Right cardiac atrium (tissue), 5 donors: ENCODE data around the gene CCNI. TPM values are rescaled to one million over a fixed set of nuclear protein-coding genes. Genes with fewer than 3 reads are reported as not detected.
A peak's percentile ranks its signal among the peaks of the same experiment; 100 is the strongest.
"Not testable (repeated sequence)": the region's sequence is repeated elsewhere in the genome, so short reads cannot be mapped to it uniquely, and the experiment has no call there.

Source experiments
- ATAC-seq, 2 donors: fragments of 200-7000 bp; cut with Tn5 transposase; one replicate each; pipeline versions ENCODE4 v1.8.0 to v1.9.1; 2020; ENCODE audit warnings: moderate library complexity in 2 of 2, mild to moderate bottlenecking in 1 of 2
- DNase-seq, 3 donors: peaks; one replicate each; pipeline ENCODE4 v3.0.0-alpha.2; 2020
- H3K27ac ChIP-seq: one replicate; pipeline ENCODE4 v1.5.1; 2013; ENCODE audit warnings: mild to moderate bottlenecking, low read length, control low read depth, moderate library complexity
- H3K27me3 ChIP-seq: one replicate; pipeline ENCODE4 v1.6.1; 2013; ENCODE audit not compliant: control insufficient read depth, insufficient read depth
- H3K4me1 ChIP-seq: one replicate; pipeline ENCODE4 v1.6.1; 2013; ENCODE audit warnings: low read length; ENCODE audit not compliant: control insufficient read depth, insufficient read depth
- H3K4me3 ChIP-seq: one replicate; pipeline ENCODE4 v1.5.1; 2013; ENCODE audit warnings: low read length, control low read depth
- H3K9me3 ChIP-seq: one replicate; pipeline ENCODE4 v1.6.1; 2013; ENCODE audit warnings: low read length; ENCODE audit not compliant: control insufficient read depth
- WGBS: extraction: QIAGEN DNeasy Blood & Tissue Kit; methylation state at CpG from one replicate; pipeline ENCODE4 v1.1.7; 2013; 5-methylcytosine and 5-hydroxymethylcytosine counted together
- intact Hi-C, 4 donors: fragments of 100-400 bp; cut with DNase I; formaldehyde crosslinking; loops; one replicate each; pipeline versions ENCODE4 v1.11.0 to v1.14.0; 2022 to 2023
- polyA plus RNA-seq: library from polyadenylated mRNA; stranded (reverse); fragments of 200-250 nt; gene quantifications from one replicate; pipeline ENCODE4 v1.2.3, GENCODE V29; 2013
- total RNA-seq, 4 donors: library from RNA; stranded (reverse); fragmentation: NEBNext Ultra II Directional; extraction: Animal tissue kit (Norgen Biotek cat#: 25700); gene quantifications; one replicate each; pipeline ENCODE4 v1.2.1, GENCODE V29; 2021
- donor health status: healthy with polysubstance abuse.
- donor health status: DM: no; HTN: yes; CAD: no.
- donor health status: DM: no; HTN: no; CAD: no.
- donor health status: DM: no; HTN: yes; CAD: no; lungs with severe emphysema.
- donor health status: DM: yes; HTN: yes; CAD: no.

Gene CCNI
- total and polyA plus RNA-seq, 5 donors, result 146 to 338 (median 318) TPM

DNA sequence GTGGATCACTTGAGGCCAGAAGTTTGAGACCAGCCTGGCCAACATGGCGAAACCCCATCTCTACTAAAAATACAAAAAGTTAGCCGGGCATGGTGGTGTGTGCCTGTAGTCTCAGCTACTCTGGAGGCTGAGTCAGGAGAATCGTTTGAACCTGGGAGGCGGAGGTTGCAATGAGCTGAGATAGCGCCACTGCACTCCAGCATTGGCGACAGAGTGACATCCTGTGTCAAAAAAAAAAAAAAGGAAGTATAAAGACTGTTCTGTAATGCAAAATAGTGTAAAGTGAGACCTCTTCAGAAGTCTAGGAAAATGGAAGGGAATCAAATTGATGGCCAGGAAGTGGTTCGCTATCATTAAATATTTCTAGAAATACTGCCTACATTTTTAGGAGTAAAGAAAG, 5.0 kb upstream of the CCNI start:
- H3K4me3 ChIP-seq, DNase-seq, intact Hi-C loops, H3K27me3 ChIP-seq, H3K9me3 ChIP-seq, ATAC-seq, H3K4me1 ChIP-seq, H3K27ac ChIP-seq: not testable (repeated sequence)
- 79% methylated on average over 7 of the region's 7 CpGs for WGBS

DNA sequence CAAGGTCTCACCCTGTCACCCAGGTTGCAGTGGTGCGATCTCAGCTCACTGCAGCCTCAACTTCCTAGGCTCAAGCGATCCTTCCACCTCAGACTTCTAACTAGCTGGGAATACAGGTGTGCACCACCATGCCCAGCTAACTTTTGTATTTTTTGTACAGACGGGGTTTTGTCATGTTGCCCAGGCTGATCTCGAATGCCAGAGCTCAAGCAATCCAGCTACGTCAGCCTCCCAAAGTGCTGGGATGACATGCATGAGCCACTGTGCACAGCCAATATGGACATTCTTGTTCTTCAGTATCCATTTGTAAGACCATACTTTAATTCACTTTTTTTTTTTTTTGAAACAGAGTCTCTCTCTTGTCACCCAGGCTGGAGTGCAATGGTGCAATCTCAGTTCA, 3.5 kb upstream of the CCNI start:
- Histone ChIP-seq H3K4me3 (no peak overlapping the region), H3K27me3 (no peaks in the 10 kb centered on the region), H3K9me3 (no peaks in the 10 kb centered on the region), H3K27ac (no peak overlapping the region), H3K4me1 (no peaks in the 10 kb centered on the region)
- ATAC-seq (no peak), DNase-seq (no peak)
- WGBS, result 81% methylated on average over 5 of the region's 5 CpGs
- intact Hi-C loops, result loop anchor here in 2 of 4 donors (10.0 kb wide), 1 partner anchor 76 kb away; the partner anchor contains the start of gene CCNG2 (in 2 of the 2)

DNA sequence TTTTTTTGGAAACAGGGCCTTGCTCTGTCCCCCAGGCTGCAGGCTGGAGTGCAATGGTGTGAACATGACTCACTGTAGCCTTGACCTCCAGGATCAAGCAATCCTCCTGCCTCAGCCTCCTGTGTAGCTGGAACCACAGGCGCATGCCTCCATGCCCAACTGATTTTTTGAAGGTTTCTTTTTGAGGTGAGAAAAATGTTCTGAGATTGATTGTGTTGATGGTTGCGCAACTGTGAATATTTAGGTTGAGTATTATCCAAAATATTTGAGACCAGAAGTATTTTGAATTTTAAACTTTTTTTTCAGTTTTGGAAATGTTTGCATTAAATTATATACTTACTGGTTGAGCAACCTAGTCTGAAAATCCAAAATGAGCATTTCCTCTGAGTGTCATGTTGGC, 2.6 kb upstream of the CCNI start:
- intact Hi-C loops, result loop anchor here in 2 of 4 donors (10.0 kb wide), 1 partner anchor 76 kb away; the partner anchor contains the start of gene CCNG2 (in 2 of the 2)
- H3K9me3 ChIP-seq, result no peaks in the 10 kb centered on the region
- ATAC-seq, result no peak
- no peak for DNase-seq
- no peaks in the 10 kb centered on the region for H3K4me1 ChIP-seq
- H3K4me3 ChIP-seq, result no peak overlapping the region
- H3K27me3 ChIP-seq, result no peaks in the 10 kb centered on the region
- 98% methylated on average over 2 of the region's 2 CpGs for WGBS
- no peak overlapping the region for H3K27ac ChIP-seq

- no peaks in the 10 kb centered on the region for H3K4me1 ChIP-seq
- H3K4me3 ChIP-seq, result peak overlapping the region; percentile 97
- no peak for ATAC-seq
- no peak overlapping the region for H3K27ac ChIP-seq
- intact Hi-C loops, result loop anchor here in 2 of 4 donors (10.0 kb wide), 1 partner anchor 78 kb away; the partner anchor contains the start of gene CCNG2 (in 2 of the 2)
- H3K27me3 ChIP-seq, result no peaks in the 10 kb centered on the region
- H3K9me3 ChIP-seq, result no peaks in the 10 kb centered on the region
- DNase-seq, result no peak
- 82% methylated on average over 10 of the region's 10 CpGs for WGBS
These were observed 1.3 kb upstream of the CCNI start for GRCh38 chr4:77076889-77077635.

DNA sequence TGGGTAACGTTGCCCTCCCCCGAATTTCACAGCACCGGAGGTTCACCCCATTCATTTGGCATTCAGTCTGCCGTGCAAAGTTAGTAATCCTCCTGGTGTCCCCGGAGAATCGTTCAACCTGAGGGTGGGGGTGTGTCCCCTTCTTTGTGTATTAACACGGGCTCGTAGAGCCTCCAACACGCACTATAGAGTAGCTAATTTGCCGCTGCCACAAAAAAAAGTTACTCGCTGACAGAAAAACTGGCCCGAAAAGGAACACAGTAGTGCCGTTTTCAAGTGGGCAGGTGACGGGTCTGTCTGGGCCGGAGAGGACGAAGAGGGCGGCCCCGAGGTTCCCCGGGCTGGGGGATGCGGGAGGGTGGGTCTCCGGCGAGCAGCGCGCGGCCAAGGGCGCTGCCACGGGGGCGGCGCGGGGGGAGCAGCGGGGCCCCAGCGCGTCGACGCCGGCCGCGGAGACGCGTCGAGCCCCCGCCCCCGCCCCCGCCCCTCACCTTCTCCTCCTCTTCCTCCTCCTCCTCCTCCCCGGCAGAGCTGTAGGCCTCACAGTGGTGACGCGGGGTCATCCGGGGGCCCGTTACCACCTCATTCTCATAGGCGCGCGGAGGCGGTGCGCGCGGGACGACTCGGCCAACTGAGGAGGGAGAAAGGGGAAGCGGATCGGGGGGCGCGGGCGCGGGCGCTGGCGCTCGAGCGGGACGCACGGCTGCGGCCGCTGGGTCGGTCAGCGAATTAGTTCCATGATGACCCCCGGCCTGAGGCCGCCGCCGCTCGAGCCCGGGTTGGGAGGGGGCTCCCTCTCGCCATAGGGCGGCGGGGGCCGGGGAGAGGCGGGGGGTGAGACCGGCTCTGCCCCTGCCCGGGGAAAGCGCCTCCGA, 571 bp downstream of the CCNI start:
- intact Hi-C loops, result loop anchor here in 2 of 4 donors (10.0 kb wide), 1 partner anchor 80 kb away; the partner anchor contains the start of gene CCNG2 (in 2 of the 2)
- Histone ChIP-seq H3K9me3 (no peaks in the 10 kb centered on the region), H3K27me3 (no peaks in the 10 kb centered on the region), H3K4me1 (no peaks in the 10 kb centered on the region), H3K27ac (peak overlapping the region; percentile 91), H3K4me3 (peak overlapping the region; percentile 97)
- ATAC-seq (peak; percentile 84 to 89), DNase-seq (peak; percentile 79 to 92 (median 91))
- under 1% methylated on average over 89 of the region's 89 CpGs for WGBS

GRCh38 chr4:77074381-77074831, 1.4 kb downstream of the CCNI start:
- intact Hi-C loops, result loop anchor here in 2 of 4 donors (10.0 kb wide), 1 partner anchor 80 kb away; the partner anchor contains the start of gene CCNG2 (in 2 of the 2)
- Histone ChIP-seq H3K27me3 (no peaks in the 10 kb centered on the region), H3K9me3 (no peaks in the 10 kb centered on the region), H3K4me1 (no peaks in the 10 kb centered on the region), H3K4me3 (peak overlapping the region; percentile 97), H3K27ac (peak overlapping the region; percentile 19)
- ATAC-seq (no peak), DNase-seq (no peak)
- 7% methylated on average over 6 of the region's 6 CpGs for WGBS

DNA sequence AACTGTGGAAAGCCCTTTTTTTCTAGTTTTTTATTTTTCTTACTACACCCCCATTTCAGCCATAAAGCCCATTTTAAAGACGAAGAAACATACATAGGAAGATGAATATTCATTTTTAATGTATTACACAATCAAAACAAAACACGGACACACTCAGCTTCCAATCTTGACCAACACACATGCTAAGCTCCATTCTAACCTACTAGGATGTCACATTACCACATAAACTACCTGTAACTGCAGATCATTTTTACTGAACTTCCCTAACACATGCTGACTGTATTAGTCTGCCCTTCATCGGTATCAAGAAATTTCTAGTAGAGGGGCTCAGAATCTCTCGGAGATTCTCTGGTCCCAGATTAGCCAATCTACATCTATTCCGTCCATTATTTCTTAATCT, 1.8 kb downstream of the CCNI start:
- Histone ChIP-seq H3K27ac (no peak overlapping the region), H3K4me3 (peak overlapping the region; percentile 97), H3K4me1 (no peaks in the 10 kb centered on the region), H3K27me3 (no peaks in the 10 kb centered on the region), H3K9me3 (no peaks in the 10 kb centered on the region)
- DNase-seq (no peak), ATAC-seq (no peak)
- intact Hi-C loops, result loop anchor here in 2 of 4 donors (10.0 kb wide), 1 partner anchor 81 kb away; the partner anchor contains the start of gene CCNG2 (in 2 of the 2)
- 3% methylated on average over 5 of the region's 5 CpGs for WGBS

GRCh38 chr4:77073106-77073809, 2.5 kb downstream of the CCNI start:
- Histone ChIP-seq H3K4me1 (no peaks in the 10 kb centered on the region), H3K27me3 (no peaks in the 10 kb centered on the region), H3K4me3 (peak overlapping the region; percentile 97), H3K9me3 (no peaks in the 10 kb centered on the region), H3K27ac (no peak overlapping the region)
- DNase-seq, result no peak
- WGBS, result 4% methylated on average over 3 of the region's 3 CpGs
- intact Hi-C loops, result loop anchor here in 2 of 4 donors (10.0 kb wide), 1 partner anchor 82 kb away; the partner anchor contains the start of gene CCNG2 (in 2 of the 2)
- no peak for ATAC-seq

DNA sequence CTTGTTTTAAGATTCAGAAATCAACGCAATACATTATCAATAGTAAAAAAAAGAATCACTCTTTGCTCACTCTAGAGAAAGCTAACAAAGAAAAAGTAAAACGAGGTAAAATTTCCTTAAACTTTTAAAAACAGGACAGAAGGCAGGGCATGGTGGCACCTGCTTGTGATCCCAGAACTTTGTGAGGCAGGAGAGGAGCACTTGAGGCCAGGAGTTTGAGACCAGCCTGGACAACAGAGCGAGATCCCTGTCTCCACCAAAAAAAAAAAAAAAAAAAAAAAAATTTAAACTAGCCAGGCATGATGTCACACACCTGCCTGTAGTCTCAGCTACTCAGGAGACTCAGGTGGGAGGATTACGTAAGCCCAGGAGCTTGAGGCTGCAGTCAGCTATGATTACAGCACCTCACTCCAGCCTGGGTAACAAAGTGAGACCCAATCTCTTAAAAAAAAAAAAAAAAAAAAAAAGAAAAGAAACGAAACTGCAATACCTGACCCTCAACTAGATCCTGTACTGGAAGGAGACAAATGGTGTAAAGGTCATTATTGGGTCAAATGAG, 3.5 kb downstream of the CCNI start:
- 62% methylated on average over 5 of the region's 5 CpGs for WGBS

DNA sequence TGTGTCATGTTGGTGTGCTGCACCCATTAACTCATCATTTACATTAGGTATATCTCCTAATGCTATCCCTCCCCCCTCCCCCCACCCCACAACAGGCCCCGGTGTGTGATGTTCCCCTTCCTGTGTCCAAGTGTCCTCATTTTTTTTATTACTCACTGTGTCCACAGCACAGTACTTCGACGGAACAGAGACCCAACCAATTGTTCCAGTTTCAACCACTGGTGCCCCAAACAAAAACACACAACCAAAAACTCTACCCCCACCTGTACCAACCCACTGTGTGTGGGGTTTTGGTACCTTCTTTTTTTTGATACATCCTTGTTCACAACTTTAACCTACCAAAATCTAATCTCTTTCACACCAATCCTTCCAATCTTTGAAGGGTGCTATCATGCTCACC, 6.3 kb downstream of the CCNI start:
- H3K27ac ChIP-seq, H3K4me3 ChIP-seq: not testable (repeated sequence)
- WGBS, result 56% methylated on average over 3 of the region's 3 CpGs

More for the DNA sequence above, 3.5 kb downstream of the CCNI start:
- H3K27ac ChIP-seq, result no peak overlapping the region
- no peaks in the 10 kb centered on the region for H3K9me3 ChIP-seq
- no peak for DNase-seq
- intact Hi-C loops, result loop anchor here in 2 of 4 donors (10.0 kb wide), 1 partner anchor 83 kb away; the partner anchor contains the start of gene CCNG2 (in 2 of the 2)
- no peak overlapping the region for H3K4me3 ChIP-seq
- no peaks in the 10 kb centered on the region for H3K4me1 ChIP-seq
- H3K27me3 ChIP-seq, result no peaks in the 10 kb centered on the region
- no peak for ATAC-seq

More for the DNA sequence above, 6.3 kb downstream of the CCNI start:
- H3K4me1 ChIP-seq, ATAC-seq, DNase-seq, intact Hi-C loops, H3K9me3 ChIP-seq, H3K27me3 ChIP-seq: not testable (repeated sequence)
